Naive thymus-derived CD4-positive, alpha-beta T cell (primary cell): ENCODE results near the gene DENND6A. TPM values are rescaled to one million over a fixed set of nuclear protein-coding genes. Genes with fewer than 3 reads are reported as not detected.
"Not testable (repeated sequence)": the region's sequence is repeated elsewhere in the genome, so short reads cannot be mapped to it uniquely, and the experiment has no call there.

ENCODE experiments used
- ATAC-seq: fragments of 150-1000 bp; cut with Tn5 transposase; 2 replicates; pipeline ENCODE4 v1.10.0; 2021; ENCODE audit warnings: mild to moderate bottlenecking, moderate library complexity
- CTCF ChIA-PET: fragments of 350-600 bp; sonication (Branson Sonifier 250); formaldehyde crosslinking; loops from one replicate; lab custom pipeline; 2021; ENCODE audit warnings: antibody characterized with exemption; lab: Charles Lee
- POLR2A ChIA-PET: fragments of 350-600 bp; sonication (Branson Sonifier 250); formaldehyde crosslinking; loops from one replicate; lab custom pipeline; 2021; ENCODE audit warnings: antibody characterized with exemption, inconsistent platforms; lab: Charles Lee
- DNase-seq, 9 donors: peaks; one replicate each; pipeline versions ENCODE4 v3.0.0 to v3.0.0-alpha.2; 2020 to 2022; ENCODE audit warnings: mixed read lengths in 1 of 9
- H3K27ac ChIP-seq: one replicate; pipeline ENCODE4 v1.7.0; 2013; ENCODE audit warnings: mild to moderate bottlenecking, low read depth, low read length, moderate library complexity
- H3K27me3 ChIP-seq, 2 donors: one replicate each; pipeline ENCODE4 v1.7.0; 2013; ENCODE audit warnings: low read length in 2 of 2, mild to moderate bottlenecking in 2 of 2, moderate library complexity in 2 of 2; ENCODE audit not compliant: control insufficient read depth in 2 of 2, insufficient read depth in 2 of 2
- H3K36me3 ChIP-seq, 3 experiments: 1 replicate in 2 of 3; 2 replicates in 1 of 3; pipeline ENCODE4 v1.7.0; 2013; ENCODE audit warnings: low read length in 3 of 3, mild to moderate bottlenecking in 3 of 3, moderate library complexity in 1 of 3; ENCODE audit not compliant: insufficient read depth in 3 of 3, control insufficient read depth in 2 of 3
- H3K4me1 ChIP-seq, 2 donors: one replicate each; pipeline ENCODE4 v1.7.0; 2013; ENCODE audit warnings: low read length in 2 of 2, mild to moderate bottlenecking in 2 of 2, moderate library complexity in 1 of 2; ENCODE audit not compliant: control insufficient read depth in 2 of 2, insufficient read depth in 2 of 2
- H3K4me3 ChIP-seq: 2 replicates; pipeline ENCODE4 v1.7.0; 2013; ENCODE audit warnings: mild to moderate bottlenecking, low read length
- H3K9me3 ChIP-seq, 3 experiments: 1 replicate in 2 of 3; 2 replicates in 1 of 3; pipeline ENCODE4 v1.7.0; 2013; ENCODE audit warnings: low read length in 3 of 3; ENCODE audit not compliant: control insufficient read depth in 2 of 3
- H3K27ac Mint-ChIP-seq, 9 donors: one replicate each; pipeline ENCODE4 v1.8.0; 2020 to 2022; ENCODE audit warnings: mixed read lengths in 9 of 9, mild to moderate bottlenecking in 8 of 9, moderate library complexity in 5 of 9, inconsistent platforms in 2 of 9
- H3K27me3 Mint-ChIP-seq, 5 donors: one replicate each; pipeline ENCODE4 v1.8.0; 2021 to 2022; ENCODE audit warnings: mixed read lengths in 5 of 5, mild to moderate bottlenecking in 1 of 5
- H3K36me3 Mint-ChIP-seq, 5 donors: one replicate each; pipeline ENCODE4 v1.8.0; 2020 to 2022; ENCODE audit warnings: mixed read lengths in 5 of 5, mild to moderate bottlenecking in 3 of 5, inconsistent platforms in 1 of 5
- H3K4me1 Mint-ChIP-seq, 7 donors: one replicate each; pipeline ENCODE4 v1.8.0; 2020 to 2022; ENCODE audit warnings: mixed read lengths in 7 of 7, mild to moderate bottlenecking in 3 of 7, inconsistent platforms in 1 of 7
- H3K4me3 Mint-ChIP-seq, 10 donors: one replicate each; pipeline ENCODE4 v1.8.0; 2020 to 2022; ENCODE audit warnings: mild to moderate bottlenecking in 10 of 10, mixed read lengths in 10 of 10, moderate library complexity in 6 of 10, inconsistent platforms in 2 of 10
- H3K9me3 Mint-ChIP-seq, 11 donors: one replicate each; pipeline ENCODE4 v1.8.0; 2020 to 2022; ENCODE audit warnings: mixed read lengths in 11 of 11, mild to moderate bottlenecking in 4 of 11, inconsistent platforms in 1 of 11, moderate library complexity in 1 of 11
- intact Hi-C, 2 donors: fragments of 100-400 bp; cut with micrococcal nuclease; formaldehyde crosslinking; loops; one replicate each; pipeline ENCODE4 v1.15.1; 2023
- polyA plus RNA-seq, 2 donors: library from polyadenylated mRNA; unstranded; fragments of 300-500 nt; fragmentation: Illumina TruSeq; gene quantifications; one replicate each; pipeline ENCODE4 v1.2.3, GENCODE V29; 2021
- total RNA-seq, 6 experiments: library from RNA in 5 of 6; stranded (reverse) in 5 of 6; gene quantifications; 1 replicate in 5 of 6; 2 replicates in 1 of 6; pipeline ENCODE4 v1.2.3 and lab custom pipeline; 2021 to 2026

Gene DENND6A
- total and polyA plus RNA-seq, 7 experiments from 2014 or later: 24.8 to 76.6 (median 40.8) TPM

GRCh38 chr3:57701781-57702180 lies 8.9 kb upstream of the DENND6A start:
- H3K4me3 Mint-ChIP-seq: no peak overlapping the region

GRCh38 chr3:57700737-57701136 lies 7.9 kb upstream of the DENND6A start:
- Histone ChIP-seq H3K36me3 (no peaks in the 10 kb centered on the region), H3K27me3 (no peaks in the 10 kb centered on the region), H3K4me1 (no peaks in the 10 kb centered on the region), H3K9me3 (no peaks in the 10 kb centered on the region), H3K27ac (no peak overlapping the region), H3K4me3 (no peak overlapping the region)
- Mint-ChIP-seq H3K4me3 (no peak overlapping the region), H3K27me3 (peaks cover 0 to 6% (median 0%) of the 10 kb centered on the region in 5 donors), H3K36me3 (no peaks in the 10 kb centered on the region), H3K27ac (no peak overlapping the region), H3K4me1 (peaks cover 0 to 4% (median 0%) of the 10 kb centered on the region in 7 donors), H3K9me3 (peaks cover 0 to 2% (median 0%) of the 10 kb centered on the region in 11 donors)
- ChIA-PET CTCF (no interaction called here), POLR2A (no interaction called here)
- intact Hi-C loops: no loop called here
- ATAC-seq: no peak
- no peak for DNase-seq

More at GRCh38 chr3:57701781-57702180, 8.9 kb upstream of the DENND6A start:
- H3K4me1 ChIP-seq: no peaks in the 10 kb centered on the region
- H3K27ac ChIP-seq: no peak overlapping the region
- ChIA-PET POLR2A (interaction anchor here (2.0 kb wide), 1 partner anchor 9 kb away, joined by 6 read pairs; the partner anchor contains the start of gene DENND6A), CTCF (no interaction called here)
- DNase-seq (no peak), ATAC-seq (no peak)
- no peak overlapping the region for H3K4me3 ChIP-seq
- intact Hi-C loops: no loop called here
- Mint-ChIP-seq H3K36me3 (no peaks in the 10 kb centered on the region), H3K27me3 (peaks cover 0 to 5% (median 0%) of the 10 kb centered on the region in 5 donors), H3K9me3 (peaks cover 0 to 2% (median 0%) of the 10 kb centered on the region in 11 donors), H3K4me1 (peaks cover 0 to 4% (median 0%) of the 10 kb centered on the region in 7 donors), H3K27ac (peak overlapping the region in 1 of 9 donors; percentile 1)
- no peaks in the 10 kb centered on the region for H3K27me3 ChIP-seq
- no peaks in the 10 kb centered on the region for H3K36me3 ChIP-seq
- no peaks in the 10 kb centered on the region for H3K9me3 ChIP-seq

GRCh38 chr3:57699591-57699990 lies 6.7 kb upstream of the DENND6A start:
- H3K36me3 ChIP-seq: no peaks in the 10 kb centered on the region
- H3K4me1 Mint-ChIP-seq: peaks cover 0 to 4% (median 0%) of the 10 kb centered on the region in 7 donors
- H3K27ac Mint-ChIP-seq: no peak overlapping the region
- no peaks in the 10 kb centered on the region for H3K4me1 ChIP-seq
- H3K27ac ChIP-seq: no peak overlapping the region
- DNase-seq (no peak), ATAC-seq (no peak)
- H3K27me3 Mint-ChIP-seq: peaks cover 0 to 2% (median 0%) of the 10 kb centered on the region in 5 donors
- no peaks in the 10 kb centered on the region for H3K9me3 ChIP-seq
- H3K4me3 Mint-ChIP-seq: no peak overlapping the region
- ChIA-PET POLR2A (no interaction called here), CTCF (no interaction called here)
- H3K4me3 ChIP-seq: no peak overlapping the region
- intact Hi-C loops: no loop called here
- peaks cover 0 to 2% (median 0%) of the 10 kb centered on the region in 11 donors for H3K9me3 Mint-ChIP-seq
- no peaks in the 10 kb centered on the region for H3K27me3 ChIP-seq
- H3K36me3 Mint-ChIP-seq: no peaks in the 10 kb centered on the region

- Histone ChIP-seq H3K4me1 (no peaks in the 10 kb centered on the region), H3K27ac (no peak overlapping the region), H3K9me3 (no peaks in the 10 kb centered on the region), H3K36me3 (no peaks in the 10 kb centered on the region), H3K4me3 (no peak overlapping the region), H3K27me3 (no peaks in the 10 kb centered on the region)
- ATAC-seq: no peak
- intact Hi-C loops: no loop called here
- H3K4me1 Mint-ChIP-seq: peaks cover 0 to 5% (median 3%) of the 10 kb centered on the region in 7 donors
- no peak overlapping the region for H3K4me3 Mint-ChIP-seq
- H3K36me3 Mint-ChIP-seq: no peaks in the 10 kb centered on the region
- POLR2A ChIA-PET: no interaction called here
- peaks cover 0 to 2% (median 0%) of the 10 kb centered on the region in 5 donors for H3K27me3 Mint-ChIP-seq
- no peak overlapping the region for H3K27ac Mint-ChIP-seq
- no peak for DNase-seq
- H3K9me3 Mint-ChIP-seq: peaks cover 0 to 2% (median 0%) of the 10 kb centered on the region in 11 donors
- CTCF ChIA-PET: no interaction called here
Measured at GRCh38 chr3:57696801-57697321, 4.0 kb upstream of the DENND6A start.

GRCh38 chr3:57694146-57694545 lies 1.3 kb upstream of the DENND6A start:
- no peaks in the 10 kb centered on the region for H3K9me3 ChIP-seq
- peaks cover 21 to 25% of the 10 kb centered on the region in 2 donors for H3K4me1 ChIP-seq
- Mint-ChIP-seq H3K27me3 (peaks cover 0 to 2% (median 0%) of the 10 kb centered on the region in 5 donors), H3K4me1 (peaks cover 10 to 28% (median 27%) of the 10 kb centered on the region in 7 donors), H3K4me3 (peak overlapping the region; percentile 14 to 77 (median 60)), H3K36me3 (peaks cover 0 to 11% (median 0%) of the 10 kb centered on the region in 5 donors), H3K27ac (peak overlapping the region in 5 of 9 donors; percentile 28 to 90 (median 65)), H3K9me3 (no peaks in the 10 kb centered on the region)
- H3K27ac ChIP-seq: no peak overlapping the region
- ChIA-PET POLR2A (no interaction called here), CTCF (no interaction called here)
- intact Hi-C loops: loop anchor here in 1 of 2 donors (5.0 kb wide), 2 partner anchors 123 to 467 kb away; partner anchors contain the start of gene APPL1
- ATAC-seq (no peak), DNase-seq (no peak)
- no peak overlapping the region for H3K4me3 ChIP-seq
- no peaks in the 10 kb centered on the region for H3K27me3 ChIP-seq
- H3K36me3 ChIP-seq: no peaks in the 10 kb centered on the region

GRCh38 chr3:57692133-57692395 lies 813 bp downstream of the DENND6A start:
- Mint-ChIP-seq H3K27ac (peak overlapping the region; percentile 88 to 96 (median 93)), H3K4me3 (peak overlapping the region; percentile 82 to 98 (median 93)), H3K4me1 (peaks cover 23 to 46% (median 43%) of the 10 kb centered on the region in 7 donors), H3K36me3 (peaks cover 0 to 15% (median 3%) of the 10 kb centered on the region in 5 donors)
- CTCF ChIA-PET, DNase-seq, H3K36me3 ChIP-seq, ATAC-seq, H3K9me3 Mint-ChIP-seq, H3K9me3 ChIP-seq, H3K27me3 ChIP-seq, H3K27me3 Mint-ChIP-seq: not testable (repeated sequence)
- POLR2A ChIA-PET: interaction anchor here (0.6 to 3.7 kb wide), 18 partner anchors 11 to 262 kb away, joined by 3 to 36 read pairs (median 5); partner anchors contain the start of genes ARF4, PDE12 and SLMAP
- H3K4me1 ChIP-seq: peaks cover 34 to 35% of the 10 kb centered on the region in 2 donors
- H3K27ac ChIP-seq: peak overlapping the region; percentile 87
- peak overlapping the region; percentile 81 for H3K4me3 ChIP-seq
- intact Hi-C loops: loop anchor here (1.0 to 5.0 kb wide), 13 partner anchors 9 to 1135 kb away; partner anchors contain the start of genes SLMAP (in 2 of the 2), ABHD6 (in 1 of the 2), APPL1 (in 1 of the 2) and ARF4 (in 1 of the 2)
